Activated CD4-positive, CD25-positive, alpha-beta regulatory T cell treated with anti-CD3 and anti-CD28 coated beads, Interleukin-2, amount 50 U/mL, for 72 hours (primary cell): ENCODE results near the gene PRMT2.

Source experiments
- DNase-seq: peaks from one replicate; pipeline ENCODE4 v3.0.0; 2021

The PRMT2 gene

GRCh38 chr21:46635324-46636180 is at the start of gene PRMT2:
TSS of gene PRMT2 (plus strand) at chr21:46635674. CDS start at chr21:46636952, 1,278 bp downstream.
- DNase-seq = peak; percentile 100

- no peak for DNase-seq
Measured at GRCh38 chr21:46594276-46594675, 41.2 kb upstream of the PRMT2 start.

GRCh38 chr21:46596201-46596600 is 39.3 kb upstream of the PRMT2 start:
- no peak for DNase-seq

GRCh38 chr21:46597031-46597430 is 38.4 kb upstream of the PRMT2 start:
- no peak for DNase-seq

GRCh38 chr21:46597896-46598343 is 37.6 kb upstream of the PRMT2 start:
- DNase-seq = no peak

- no peak for DNase-seq
Measured at GRCh38 chr21:46598581-46599572, 36.6 kb upstream of the PRMT2 start.

- DNase-seq = no peak
Measured at GRCh38 chr21:46600305-46600704, 35.2 kb upstream of the PRMT2 start.

- no peak for DNase-seq
Measured at GRCh38 chr21:46600978-46601377, 34.5 kb upstream of the PRMT2 start.

- DNase-seq = no peak
Measured at GRCh38 chr21:46603228-46603627, 32.2 kb upstream of the PRMT2 start.

- DNase-seq = no peak
Measured at GRCh38 chr21:46604329-46604974, 31.0 kb upstream of the PRMT2 start.

GRCh38 chr21:46604975-46605766 is 30.3 kb upstream of the PRMT2 start, which contains the start of gene S100B:
TSS of gene S100B (minus strand) at chr21:46605082. CDS start at chr21:46602415, 2,667 bp downstream.
- DNase-seq = no peak

GRCh38 chr21:46605767-46606426 is 29.6 kb upstream of the PRMT2 start:
- DNase-seq = no peak

- DNase-seq = no peak
Measured at GRCh38 chr21:46606427-46606813, 29.1 kb upstream of the PRMT2 start.

GRCh38 chr21:46607636-46608035 is 27.8 kb upstream of the PRMT2 start:
- DNase-seq = no peak

GRCh38 chr21:46608672-46609111 is 26.8 kb upstream of the PRMT2 start:
- DNase-seq = no peak

GRCh38 chr21:46610018-46610701 is 25.3 kb upstream of the PRMT2 start:
- no peak for DNase-seq

GRCh38 chr21:46613391-46613790 is 22.1 kb upstream of the PRMT2 start:
- DNase-seq = no peak

- DNase-seq = no peak
Measured at GRCh38 chr21:46616050-46616449, 19.4 kb upstream of the PRMT2 start.

- DNase-seq = no peak
Measured at GRCh38 chr21:46616656-46617055, 18.8 kb upstream of the PRMT2 start.

GRCh38 chr21:46617267-46618051 is 18.0 kb upstream of the PRMT2 start:
- DNase-seq = no peak
